RPMI8226 (cell line): ENCODE results near the gene EXOC7.

Source experiments
- DNase-seq: peaks from one replicate; pipeline ENCODE4 v3.0.0-alpha.2; 2015

The EXOC7 gene, protein sequence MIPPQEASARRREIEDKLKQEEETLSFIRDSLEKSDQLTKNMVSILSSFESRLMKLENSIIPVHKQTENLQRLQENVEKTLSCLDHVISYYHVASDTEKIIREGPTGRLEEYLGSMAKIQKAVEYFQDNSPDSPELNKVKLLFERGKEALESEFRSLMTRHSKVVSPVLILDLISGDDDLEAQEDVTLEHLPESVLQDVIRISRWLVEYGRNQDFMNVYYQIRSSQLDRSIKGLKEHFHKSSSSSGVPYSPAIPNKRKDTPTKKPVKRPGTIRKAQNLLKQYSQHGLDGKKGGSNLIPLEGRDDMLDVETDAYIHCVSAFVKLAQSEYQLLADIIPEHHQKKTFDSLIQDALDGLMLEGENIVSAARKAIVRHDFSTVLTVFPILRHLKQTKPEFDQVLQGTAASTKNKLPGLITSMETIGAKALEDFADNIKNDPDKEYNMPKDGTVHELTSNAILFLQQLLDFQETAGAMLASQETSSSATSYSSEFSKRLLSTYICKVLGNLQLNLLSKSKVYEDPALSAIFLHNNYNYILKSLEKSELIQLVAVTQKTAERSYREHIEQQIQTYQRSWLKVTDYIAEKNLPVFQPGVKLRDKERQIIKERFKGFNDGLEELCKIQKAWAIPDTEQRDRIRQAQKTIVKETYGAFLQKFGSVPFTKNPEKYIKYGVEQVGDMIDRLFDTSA

DNA sequence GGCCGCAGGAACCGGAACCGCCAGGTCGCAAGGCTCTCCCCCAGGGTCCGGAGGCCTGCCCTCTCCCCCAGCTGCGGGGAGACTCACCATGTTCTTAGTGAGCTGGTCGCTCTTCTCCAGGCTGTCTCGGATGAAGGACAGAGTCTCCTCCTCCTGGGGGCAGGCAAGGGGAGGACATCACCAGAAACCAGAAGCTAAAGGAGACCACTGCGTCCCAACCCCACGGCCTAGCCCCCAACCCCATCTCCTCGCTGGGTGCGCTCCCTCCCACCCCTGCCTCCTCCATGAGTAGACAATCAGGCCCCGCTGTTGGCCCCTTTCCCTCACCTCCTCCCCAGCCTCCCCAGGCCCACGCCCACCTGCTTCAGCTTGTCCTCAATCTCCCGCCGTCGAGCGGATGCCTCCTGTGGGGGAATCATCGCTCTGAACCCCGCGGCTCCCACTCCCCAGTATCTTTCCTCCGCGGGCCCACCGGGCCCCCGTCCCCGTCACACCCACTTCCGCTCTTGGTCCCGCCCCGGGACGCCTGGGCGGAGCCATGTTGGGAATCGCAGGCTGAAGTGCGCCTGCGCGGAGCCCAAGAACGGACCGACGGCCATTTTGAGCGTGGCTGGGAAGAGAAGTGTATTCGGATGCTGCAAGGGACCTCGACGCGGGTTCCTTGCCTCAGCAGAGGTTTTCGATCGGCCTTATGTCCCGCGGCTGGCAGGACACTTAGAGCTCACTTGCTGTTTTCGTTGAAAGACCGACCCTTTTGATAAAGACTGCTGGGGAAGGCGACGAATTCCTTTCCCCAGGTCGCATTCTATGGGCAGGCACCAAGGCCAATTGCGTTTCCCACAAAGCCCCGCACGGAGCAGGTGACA is at the start of gene EXOC7:
TSS of gene EXOC7 (minus strand) at position 514 of the 866 bp plus-strand sequence. CDS start at position 419, 95 bp downstream.
- DNase-seq = peak; percentile 95

GRCh38 chr17:76153202-76153601 is 49.6 kb upstream of the EXOC7 start:
- no peak for DNase-seq

GRCh38 chr17:76152591-76152990 is 49.0 kb upstream of the EXOC7 start:
- DNase-seq = no peak

- no peak for DNase-seq
Measured at GRCh38 chr17:76151896-76152454, 48.4 kb upstream of the EXOC7 start.

DNA sequence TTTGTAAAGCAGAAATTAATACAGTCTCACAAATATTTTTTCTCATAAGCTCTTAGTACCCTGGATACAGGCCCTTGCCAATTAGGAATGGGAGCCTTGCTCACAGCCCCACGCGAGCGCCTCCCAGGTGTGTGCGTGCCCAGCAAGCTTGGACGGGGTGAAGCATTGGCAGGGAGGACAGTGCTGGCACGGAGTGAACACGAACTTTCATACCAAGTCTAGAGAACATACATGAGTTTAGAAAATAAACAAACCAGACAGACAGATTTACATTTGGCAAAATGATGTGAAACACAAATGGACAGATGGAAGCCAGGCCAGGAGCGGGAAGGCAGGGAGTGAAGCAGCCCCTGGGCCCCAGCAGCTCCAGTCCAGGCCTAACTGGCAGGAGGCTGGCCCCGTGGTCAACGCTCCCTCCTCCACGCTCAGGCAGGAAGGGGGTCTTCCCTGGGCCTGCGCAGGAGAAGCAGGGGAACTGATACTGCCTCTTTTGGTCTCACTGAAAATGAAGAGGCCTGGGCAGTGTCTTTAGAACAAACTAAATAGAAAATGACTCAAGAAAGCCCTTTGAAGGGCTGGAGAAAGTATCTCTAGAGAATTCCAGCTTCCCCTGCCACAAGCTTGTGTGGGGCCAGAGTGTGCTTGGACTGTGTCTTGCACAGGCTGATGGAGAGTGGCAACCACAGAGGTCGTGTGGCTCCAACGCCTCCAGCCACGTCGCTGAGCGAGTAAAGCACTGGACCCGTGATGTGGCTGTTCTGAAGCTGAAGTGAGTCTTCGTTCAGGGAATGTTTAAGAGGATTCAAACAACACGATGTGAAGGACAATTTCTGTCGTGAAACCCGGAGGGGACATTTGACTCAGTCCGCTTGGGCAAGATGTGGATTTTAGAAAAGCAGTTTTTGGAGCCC is 47.4 kb upstream of the EXOC7 start:
- DNase-seq = no peak

- no peak for DNase-seq
Measured at GRCh38 chr17:76149214-76149613, 45.6 kb upstream of the EXOC7 start.

DNA sequence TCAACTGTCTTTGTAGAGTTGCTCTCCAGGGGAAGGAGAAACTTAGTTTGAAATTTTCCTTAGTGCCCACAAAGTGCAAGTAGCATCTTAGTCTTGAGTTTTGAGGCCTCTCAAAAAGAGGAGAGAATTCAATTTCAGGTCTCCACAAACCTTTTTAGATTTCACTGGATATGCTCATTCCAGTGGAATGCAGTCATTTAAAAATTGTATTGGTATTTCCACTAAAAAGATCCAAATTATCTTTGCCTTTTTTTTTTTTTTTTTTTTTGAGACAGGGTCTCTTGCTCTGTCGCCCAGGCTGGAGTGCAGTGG is 44.4 kb upstream of the EXOC7 start:
- no peak for DNase-seq

DNA sequence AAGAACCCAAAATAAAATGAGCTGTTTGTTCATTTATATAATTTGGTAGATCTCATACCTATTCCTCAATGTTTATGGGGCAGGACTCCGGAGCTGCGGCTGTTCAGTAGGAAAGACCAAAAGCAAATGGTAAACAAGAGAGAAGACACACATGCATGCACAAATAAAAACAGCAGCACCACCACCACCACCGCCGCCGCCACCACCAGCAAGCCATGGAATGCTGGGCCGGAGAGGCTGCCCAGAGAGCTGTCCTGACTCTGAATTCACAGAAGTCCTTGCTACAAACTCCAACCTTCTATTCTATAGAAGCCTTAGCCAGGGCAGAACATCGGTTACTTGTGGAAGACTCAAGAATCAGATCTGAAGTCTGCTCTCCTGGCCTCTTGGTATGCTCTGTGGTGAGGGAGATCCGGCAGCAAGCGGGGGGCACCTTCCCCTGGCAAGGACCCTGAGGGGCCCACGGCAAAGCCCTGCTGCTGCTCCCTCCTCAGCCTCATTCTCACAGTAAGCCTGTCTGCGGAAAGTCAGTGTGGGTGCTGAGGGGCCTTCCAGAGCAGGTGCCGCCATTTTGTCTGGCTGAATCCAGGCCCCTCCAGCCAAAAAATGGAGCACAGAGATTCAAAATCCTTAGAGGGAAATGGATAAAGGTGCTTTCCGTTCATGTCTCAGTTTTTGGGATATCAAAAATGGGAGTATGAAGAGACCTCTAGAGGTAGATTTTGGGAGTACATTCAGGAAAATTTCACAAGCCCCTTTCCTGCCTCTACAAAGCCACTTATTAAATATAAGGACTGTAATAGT is 43.8 kb upstream of the EXOC7 start:
- DNase-seq = no peak

GRCh38 chr17:76146053-76146851 is 42.7 kb upstream of the EXOC7 start:
- no peak for DNase-seq

- no peak for DNase-seq
Measured at GRCh38 chr17:76145231-76146052, 41.9 kb upstream of the EXOC7 start.

DNA sequence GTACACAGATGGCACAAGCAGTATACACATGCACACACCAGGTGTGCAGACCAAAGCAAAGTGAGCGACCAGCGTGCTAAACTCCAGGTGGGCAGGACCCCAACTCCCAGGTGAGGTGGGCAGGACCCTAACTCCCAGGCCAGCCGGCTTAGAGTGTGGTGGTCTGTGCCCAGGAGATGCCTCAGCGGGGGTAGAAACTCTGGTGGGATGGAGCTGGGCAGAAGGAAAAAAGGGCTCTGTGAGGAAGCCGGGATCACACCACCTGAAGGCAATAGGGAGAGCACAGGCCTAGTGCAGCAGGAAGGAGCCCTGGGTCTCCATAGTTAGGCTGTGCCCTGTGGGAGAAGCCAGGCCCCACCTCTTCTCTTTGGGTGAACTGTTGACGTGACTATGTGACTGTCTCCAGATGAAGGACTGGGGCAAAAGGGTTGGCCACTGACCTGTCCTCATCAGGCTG is 39.0 kb upstream of the EXOC7 start:
- DNase-seq = no peak

- no peak for DNase-seq
Measured at GRCh38 chr17:76142039-76142584, 38.5 kb upstream of the EXOC7 start.

GRCh38 chr17:76141212-76142038 is 37.8 kb upstream of the EXOC7 start, which contains the start of gene FOXJ1:
TSS of gene FOXJ1 (minus strand) at chr17:76141245. CDS start at chr17:76140395, 850 bp downstream.
- DNase-seq = peak; percentile 92

DNA sequence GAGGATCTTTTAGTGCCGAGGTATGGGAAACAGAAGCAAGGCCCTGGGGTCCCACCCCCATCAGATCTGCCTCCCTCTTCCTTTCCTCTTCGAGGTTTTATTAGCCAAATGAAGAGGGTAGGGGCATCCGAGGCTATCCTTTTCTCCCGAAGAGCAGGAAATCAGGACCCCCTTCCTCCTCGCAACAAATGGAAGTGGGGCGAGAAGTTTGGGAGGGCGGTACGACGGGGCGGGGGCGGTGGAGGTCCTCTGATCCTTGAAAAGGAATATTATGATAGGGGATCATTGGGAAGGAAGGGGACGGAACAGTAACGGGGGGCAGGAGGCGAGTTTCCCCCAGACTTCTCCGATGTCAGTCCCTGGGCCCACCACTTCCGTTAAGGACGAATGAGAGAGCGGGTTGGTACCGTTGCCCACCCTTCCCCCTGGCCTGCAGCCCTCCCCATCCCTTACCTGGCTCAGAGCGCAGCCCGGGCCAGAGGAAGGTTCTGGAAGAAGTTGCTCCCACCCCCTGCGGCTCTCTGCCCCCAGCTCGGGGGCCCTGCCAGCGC is 37.1 kb upstream of the EXOC7 start:
- DNase-seq = no peak

GRCh38 chr17:76139801-76140660 is 36.4 kb upstream of the EXOC7 start:
- no peak for DNase-seq
